Mammary epithelial cell (primary cell): ENCODE measurements around the gene TCEANC.

ENCODE experiments used
- EZH2 ChIP-seq: IDR thresholded peaks from 2 replicates; pipeline ENCODE4 v1.6.1; 2012; ENCODE audit warnings: low read length, inconsistent platforms, borderline replicate concordance
- TF ChIP-seq, protein P1 (sequence below), 2 donors: IDR thresholded peaks in 1 of 2; conservative IDR thresholded peaks in 1 of 2; 2 replicates each; pipeline ENCODE4 v1.5.1; 2011 to 2012; ENCODE audit warnings: inconsistent platforms in 2 of 2, low read length in 2 of 2, mild to moderate bottlenecking in 2 of 2, control low read depth in 1 of 2, low read depth in 1 of 2; ENCODE audit not compliant: insufficient read depth in 1 of 2; ENCODE audit errors: extremely low read depth in 1 of 2

DNA sequence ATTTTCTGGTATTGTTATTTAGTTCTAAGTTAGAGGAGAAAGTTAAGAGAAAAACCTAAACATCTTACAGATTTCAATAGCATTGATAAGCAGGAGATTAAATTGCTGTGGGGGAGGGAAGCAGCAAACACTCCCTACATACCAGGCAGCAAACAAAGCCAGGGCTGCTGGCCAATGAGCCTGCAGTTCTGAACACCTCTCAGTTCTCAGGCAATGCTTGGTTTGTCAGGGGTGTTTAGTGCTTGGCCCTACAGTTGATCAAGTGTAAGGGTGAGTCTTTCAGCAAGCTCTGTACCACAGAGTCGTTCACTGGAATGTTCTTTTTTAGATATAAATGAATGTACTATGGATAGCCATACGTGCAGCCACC lies 45.0 kb upstream of the TCEANC start:
- TF ChIP-seq, protein P1, sequence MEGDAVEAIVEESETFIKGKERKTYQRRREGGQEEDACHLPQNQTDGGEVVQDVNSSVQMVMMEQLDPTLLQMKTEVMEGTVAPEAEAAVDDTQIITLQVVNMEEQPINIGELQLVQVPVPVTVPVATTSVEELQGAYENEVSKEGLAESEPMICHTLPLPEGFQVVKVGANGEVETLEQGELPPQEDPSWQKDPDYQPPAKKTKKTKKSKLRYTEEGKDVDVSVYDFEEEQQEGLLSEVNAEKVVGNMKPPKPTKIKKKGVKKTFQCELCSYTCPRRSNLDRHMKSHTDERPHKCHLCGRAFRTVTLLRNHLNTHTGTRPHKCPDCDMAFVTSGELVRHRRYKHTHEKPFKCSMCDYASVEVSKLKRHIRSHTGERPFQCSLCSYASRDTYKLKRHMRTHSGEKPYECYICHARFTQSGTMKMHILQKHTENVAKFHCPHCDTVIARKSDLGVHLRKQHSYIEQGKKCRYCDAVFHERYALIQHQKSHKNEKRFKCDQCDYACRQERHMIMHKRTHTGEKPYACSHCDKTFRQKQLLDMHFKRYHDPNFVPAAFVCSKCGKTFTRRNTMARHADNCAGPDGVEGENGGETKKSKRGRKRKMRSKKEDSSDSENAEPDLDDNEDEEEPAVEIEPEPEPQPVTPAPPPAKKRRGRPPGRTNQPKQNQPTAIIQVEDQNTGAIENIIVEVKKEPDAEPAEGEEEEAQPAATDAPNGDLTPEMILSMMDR (conservative IDR thresholded peaks at IDR 0.05 in 1 of 2, IDR thresholded peaks at IDR 0.05 in 1 of 2; ENCODE audit: extremely low read depth in 1 of 2, insufficient read depth in 1 of 2, low read depth in 1 of 2, low read length in 2 of 2), result no peak
- TF ChIP-seq EZH2, result no peak
